Measurements from ENCODE around the gene TAS2R3.

GRCh38 chr7:141785706-141786552 is 22.0 kb downstream of the TAS2R3 start:
- peak; percentile 88 for TF ChIP-seq CTCF (IDR thresholded peaks at IDR 0.05; ENCODE audit: insufficient read depth, low read length, poor library complexity, severe bottlenecking)
- TF ChIP-seq EZH2phosphoT487 (conservative IDR thresholded peaks at IDR 0.05; ENCODE audit: low read length): no peak
